ENCODE data around the gene SAMD4B. TPM values are rescaled to one million over a fixed set of nuclear protein-coding genes. Genes with fewer than 3 reads are reported as not detected.

The SAMD4B gene
- 100 to 1,000 TPM in 5 of 7 donors, 10 to 100 TPM in 2; 59.0 to 139 (median 110) TPM for total RNA-seq
- 100 to 1,000 TPM in 1 of 2 donors, 10 to 100 TPM in 1; 64.4 to 119 TPM for polyA plus RNA-seq
- long read RNA-seq, donor 1, partial matches to known transcripts: 76 of 89 reads
- long read RNA-seq, donor 1, other reads (novel, unspliced or antisense): 8 of 89 reads
- long read RNA-seq, donor 2, transcript SAMD4B-211 (1 exons, 2,690 nt): minor isoform, 12 of 6,776 reads
- long read RNA-seq, donor 2, transcript SAMD4B-204 (1 exons, 578 nt): major isoform, 29 of 6,776 reads
- long read RNA-seq, donor 2, partial matches to known transcripts: 6,131 of 6,776 reads
- long read RNA-seq, donor 2, other reads (novel, unspliced or antisense): 599 of 6,776 reads
- long read RNA-seq, donor 3, transcript SAMD4B-213 (12 exons, 3,664 nt): major isoform, 32 of 346 reads
- long read RNA-seq, donor 3, transcript SAMD4B-208 (13 exons, 2,877 nt): minor isoform, 5 of 346 reads
- long read RNA-seq, donor 3, partial matches to known transcripts: 126 of 346 reads
- long read RNA-seq, donor 3, other reads (novel, unspliced or antisense): 179 of 346 reads

GRCh38 chr19:39341719-39342604 lies at the start of gene SAMD4B:
TSS of gene SAMD4B (plus strand) at chr19:39342421. CDS start at chr19:39356894, 14,473 bp downstream.
- intact Hi-C loops (cut with DNase I): loop anchor here in 2 of 4 donors (1.0 to 10.0 kb wide), 3 partner anchors 49 to 215 kb away; partner anchors contain the start of genes EID2B (in 1 of the 2), MED29 (in 1 of the 2), PAF1 (in 1 of the 2) and PAK4 (in 1 of the 2)
- H3K4me1 ChIP-seq (ENCODE audit: insufficient read depth): peaks cover 4% of the 10 kb centered on the region

GRCh38 chr19:39293394-39293793 lies 48.8 kb upstream of the SAMD4B start:
- Histone ChIP-seq H3K36me3 (no peaks in the 10 kb centered on the region), H3K27me3 (no peaks in the 10 kb centered on the region), H3K4me3 (no peak overlapping the region), H3K4me1 (ENCODE audit: insufficient read depth) (no peaks in the 10 kb centered on the region), H3K27ac (no peak overlapping the region), H3K9me3 (no peaks in the 10 kb centered on the region)
- TF ChIP-seq CTCF (IDR thresholded peaks at IDR 0.05) (no peak), EP300 (IDR thresholded peaks at IDR 0.05) (no peak), POLR2A (IDR thresholded peaks at IDR 0.05) (no peak)
- DNase-seq: no peak
- intact Hi-C loops (cut with DNase I): no loop called here
- WGBS, 3 donors: 36 to 48% (median 44%) methylated on average over 4 of the region's 4 CpGs

More at GRCh38 chr19:39341719-39342604, at the start of gene SAMD4B:
- Histone ChIP-seq H3K9me3 (no peaks in the 10 kb centered on the region), H3K4me3 (peak within 1 kb of the TSS; percentile 93), H3K27ac (peak within 1 kb of the TSS; percentile 92 to 95), H3K36me3 (no peaks in the 10 kb centered on the region), H3K27me3 (no peaks in the 10 kb centered on the region)
- peak; percentile 84 to 94 (median 89) for TF ChIP-seq CTCF (IDR thresholded peaks at IDR 0.05)
- TF ChIP-seq POLR2A (IDR thresholded peaks at IDR 0.05): peak; percentile 78
- TF ChIP-seq EP300 (IDR thresholded peaks at IDR 0.05): peak; percentile 74
- peak; percentile 99 to 100 (median 100) for DNase-seq
- WGBS, 3 donors: 0 to 1% (median 0%) methylated on average over 16 to 105 of the region's 105 CpGs

DNA sequence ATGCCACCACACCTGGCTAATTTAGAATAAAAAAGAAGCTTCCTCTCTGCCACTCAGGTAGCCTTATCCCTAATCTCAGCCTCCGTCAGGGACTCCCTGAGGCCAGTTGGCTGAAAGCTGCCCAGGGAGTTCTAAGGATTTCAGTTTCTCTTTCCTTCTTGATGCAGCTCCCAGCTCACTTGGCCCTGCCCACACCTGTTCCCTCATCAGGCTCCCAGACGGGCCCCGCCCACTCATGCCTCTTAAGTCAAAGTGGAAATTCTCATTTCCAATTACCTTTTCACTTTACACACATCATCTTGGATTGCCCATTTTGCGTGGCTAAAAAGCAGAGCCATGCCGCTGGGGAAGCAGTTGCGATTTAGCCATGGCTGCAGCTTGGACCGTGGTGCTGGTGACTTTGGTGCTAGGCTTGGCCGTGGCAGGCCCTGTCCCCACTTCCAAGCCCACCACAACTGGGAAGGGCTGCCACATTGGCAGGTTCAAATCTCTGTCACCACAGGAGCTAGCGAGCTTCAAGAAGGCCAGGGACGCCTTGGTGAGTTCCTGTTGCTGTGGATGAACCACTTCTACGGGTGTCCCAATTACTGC lies 46.1 kb upstream of the SAMD4B start, which contains the start of gene IFNL1:
Gene IFNL1, plus strand, starts transcription at position 353 of the 591 bp plus-strand sequence. Its CDS starts 15 bp downstream, at position 368.
- TF ChIP-seq POLR2A (IDR thresholded peaks at IDR 0.05) (no peak), EP300 (IDR thresholded peaks at IDR 0.05) (no peak), CTCF (IDR thresholded peaks at IDR 0.05) (no peak)
- no peaks in the 10 kb centered on the region for H3K9me3 ChIP-seq
- H3K27ac ChIP-seq: no peak within 1 kb of the TSS
- 77 to 81% (median 79%) methylated on average over 11 of the region's 11 CpGs for WGBS, 3 donors
- intact Hi-C loops (cut with DNase I): no loop called here
- no peaks in the 10 kb centered on the region for H3K4me1 ChIP-seq (ENCODE audit: insufficient read depth)
- H3K36me3 ChIP-seq: no peaks in the 10 kb centered on the region
- DNase-seq: no peak
- H3K27me3 ChIP-seq: no peaks in the 10 kb centered on the region
- H3K4me3 ChIP-seq: no peak within 1 kb of the TSS

DNA sequence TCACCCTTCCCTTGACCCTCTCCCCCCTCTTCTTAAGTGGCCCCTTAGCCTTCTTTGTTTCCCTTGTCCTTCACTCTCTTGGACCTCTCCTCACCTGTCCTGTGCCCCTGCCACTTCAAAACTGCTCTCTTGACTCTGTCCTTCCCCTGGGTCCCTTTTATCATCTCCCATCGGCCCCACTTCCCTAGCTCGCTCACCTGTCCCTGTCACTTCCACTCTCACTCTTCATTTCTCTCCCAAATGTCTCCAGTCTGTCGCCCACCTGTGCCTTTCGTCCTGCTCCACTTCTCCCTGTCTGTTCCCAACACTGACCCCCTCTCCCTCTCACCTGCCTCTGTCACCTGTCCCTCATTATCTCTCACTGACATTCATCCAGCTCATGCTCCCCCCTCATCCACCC lies 45.3 kb upstream of the SAMD4B start:
- Histone ChIP-seq H3K27ac (no peak overlapping the region), H3K27me3 (no peaks in the 10 kb centered on the region), H3K36me3 (no peaks in the 10 kb centered on the region), H3K4me1 (ENCODE audit: insufficient read depth) (no peaks in the 10 kb centered on the region), H3K4me3 (no peak overlapping the region), H3K9me3 (no peaks in the 10 kb centered on the region)
- intact Hi-C loops (cut with DNase I): no loop called here
- DNase-seq: no peak
- TF ChIP-seq CTCF (IDR thresholded peaks at IDR 0.05) (no peak), POLR2A (IDR thresholded peaks at IDR 0.05) (no peak), EP300 (IDR thresholded peaks at IDR 0.05) (no peak)
- 88 to 89% (median 89%) methylated on average over 4 of the region's 4 CpGs for WGBS, 3 donors
